Cerebellar nuclear complex (tissue), 1 donor: ENCODE results near the gene IQCC.

ENCODE experiments used
- DNase-seq, 2 experiments: peaks; one replicate each; lab custom pipeline; 2025; lab: John Stamatoyannopoulos, UW

The IQCC gene

DNA sequence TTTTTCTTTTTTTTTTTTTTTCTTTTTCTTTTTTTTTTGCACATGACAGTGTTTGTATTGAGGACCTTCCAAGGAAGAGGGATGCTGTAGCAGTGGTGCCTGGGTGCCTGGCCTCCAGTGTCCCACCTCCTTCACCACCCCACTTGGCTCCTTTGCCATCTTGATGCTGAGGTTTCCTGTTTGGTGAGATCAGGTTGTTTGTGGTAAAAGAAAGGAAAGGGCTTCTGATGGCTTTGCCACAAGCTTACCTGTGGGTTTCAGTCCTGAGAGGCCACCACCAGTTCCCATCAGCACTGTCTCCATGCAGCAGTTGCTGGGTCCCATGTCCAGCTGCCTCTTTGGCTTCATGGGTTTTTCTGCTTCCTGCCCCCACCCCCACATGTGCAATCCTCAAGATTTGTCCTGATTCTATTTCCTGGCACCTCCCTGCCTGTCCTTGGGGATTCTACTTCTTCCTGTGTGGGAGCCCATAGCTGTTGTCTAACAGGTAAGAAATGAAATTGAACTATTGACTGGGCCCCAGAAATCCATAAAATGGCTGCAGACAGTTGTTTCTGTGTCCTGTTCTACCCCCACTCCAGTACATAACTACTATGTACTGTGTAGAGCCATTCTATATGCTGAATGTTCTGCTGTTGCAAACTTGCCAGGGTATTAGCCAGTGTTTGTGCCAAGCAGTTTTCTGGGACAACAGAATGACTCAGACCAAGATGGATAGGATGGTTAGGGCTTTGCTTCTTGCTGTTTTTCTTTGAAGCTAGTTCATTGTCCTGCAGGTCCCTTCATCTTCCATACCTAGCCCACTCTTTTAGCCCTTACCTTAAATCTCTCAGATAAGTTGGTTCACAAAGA is 9.3 kb upstream of the IQCC start:
- no peak for DNase-seq

DNA sequence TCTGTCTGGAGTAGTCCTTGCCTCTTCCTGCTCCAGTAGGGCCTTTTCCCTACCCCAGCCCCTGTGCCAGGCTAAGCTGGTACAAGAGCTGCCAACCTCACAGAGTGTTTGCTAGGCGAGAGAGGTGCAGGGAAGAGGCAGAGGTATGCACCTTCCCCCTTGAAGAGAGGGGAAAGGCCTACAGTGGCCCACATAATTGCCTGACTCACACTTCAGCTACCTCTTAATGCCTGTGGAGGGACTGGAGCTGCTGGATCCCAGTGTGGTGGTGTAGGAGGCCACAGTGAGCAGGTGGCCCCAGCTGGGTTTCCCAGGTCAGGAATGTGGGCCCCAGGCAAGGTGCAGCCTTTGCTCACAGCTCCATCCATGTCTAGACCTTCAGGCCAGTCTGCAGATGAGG is 8.4 kb upstream of the IQCC start:
- DNase-seq, result no peak

DNA sequence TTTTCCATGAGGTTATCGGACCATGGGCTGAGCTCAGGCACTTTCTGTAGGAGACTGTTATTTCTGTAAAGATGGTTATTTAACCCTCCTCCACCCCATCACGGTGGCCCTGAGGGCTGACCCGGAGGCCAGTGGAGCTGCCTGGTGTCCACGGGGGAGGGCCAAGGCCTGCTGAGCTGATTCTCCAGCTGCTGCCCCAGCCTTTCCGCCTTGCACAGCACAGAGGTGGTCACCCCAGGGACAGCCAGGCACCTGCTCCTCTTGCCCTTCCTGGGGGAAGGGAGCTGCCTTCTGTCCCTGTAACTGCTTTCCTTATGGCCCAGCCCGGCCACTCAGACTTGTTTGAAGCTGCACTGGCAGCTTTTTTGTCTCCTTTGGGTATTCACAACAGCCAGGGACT is 7.6 kb upstream of the IQCC start:
- no peak for DNase-seq

DNA sequence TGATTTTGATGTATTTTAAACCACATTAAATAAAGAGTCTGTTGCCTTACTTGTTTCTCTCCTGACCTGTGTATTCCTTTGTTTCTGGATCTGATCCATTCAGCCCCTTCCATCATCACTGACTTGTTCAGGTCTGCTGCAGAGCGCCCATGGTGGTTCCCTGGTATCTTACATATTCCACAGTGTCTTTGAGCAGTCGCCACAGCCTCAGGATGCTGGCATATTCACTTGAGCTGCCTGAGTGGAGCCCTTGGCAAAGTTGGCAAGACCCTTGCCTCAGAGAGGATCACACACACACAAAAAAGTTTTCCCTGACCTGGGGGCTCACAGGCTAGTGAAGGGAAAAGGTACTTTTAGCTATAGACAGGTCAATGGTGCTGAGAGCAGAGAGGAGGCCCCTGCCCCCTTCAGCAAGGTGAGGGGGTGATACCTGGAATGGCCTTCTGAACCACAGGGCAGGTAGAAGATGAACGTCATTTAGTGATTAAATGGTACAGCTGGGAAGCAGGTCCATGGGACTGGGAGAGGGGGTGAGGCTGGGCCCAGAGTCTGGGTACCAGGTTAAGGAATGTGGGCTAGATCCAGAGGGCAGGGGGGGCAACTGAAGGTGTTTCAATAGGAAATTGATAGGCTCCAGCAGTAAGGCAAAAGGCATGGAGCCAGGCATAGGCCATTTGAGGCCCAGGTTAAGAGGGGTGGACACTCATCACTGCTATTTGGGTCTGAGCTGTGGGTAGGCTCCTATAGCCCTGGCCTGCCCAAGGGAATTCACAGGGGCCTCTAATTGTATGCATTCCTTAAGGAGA is 7.0 kb upstream of the IQCC start:
- no peak for DNase-seq

DNA sequence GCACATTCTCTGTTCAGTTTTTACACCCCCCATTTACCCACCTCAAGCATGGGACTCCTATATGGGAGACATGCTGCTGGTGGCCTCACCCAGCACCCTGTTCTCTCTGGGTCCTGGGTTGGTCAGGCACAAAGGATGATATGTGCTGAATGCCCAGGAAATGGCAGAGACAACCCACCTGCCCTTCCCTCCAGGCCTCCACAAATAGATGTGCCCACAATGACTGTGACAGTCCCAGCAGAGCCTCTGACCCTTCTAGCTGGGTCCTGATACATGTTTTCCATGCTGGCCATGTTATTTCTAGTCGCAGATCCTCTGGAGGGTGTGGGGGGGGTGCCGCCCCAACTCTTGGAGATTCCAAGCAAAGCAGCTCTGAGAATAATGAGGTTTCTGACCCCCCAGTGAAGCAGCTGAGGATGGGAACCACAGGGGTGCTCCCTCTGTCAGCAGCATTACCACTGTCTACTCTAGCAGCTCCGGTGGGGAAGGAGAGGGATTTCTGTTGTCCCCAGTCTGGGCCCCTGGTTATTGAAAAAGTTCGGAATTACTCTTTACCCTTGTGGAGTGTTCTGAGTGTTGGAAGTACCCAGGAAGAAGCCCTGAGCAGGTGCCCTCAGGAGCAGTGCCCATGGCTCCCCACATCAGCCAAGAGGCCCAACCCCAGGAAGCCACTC is 6.3 kb upstream of the IQCC start:
- DNase-seq, result no peak

DNA sequence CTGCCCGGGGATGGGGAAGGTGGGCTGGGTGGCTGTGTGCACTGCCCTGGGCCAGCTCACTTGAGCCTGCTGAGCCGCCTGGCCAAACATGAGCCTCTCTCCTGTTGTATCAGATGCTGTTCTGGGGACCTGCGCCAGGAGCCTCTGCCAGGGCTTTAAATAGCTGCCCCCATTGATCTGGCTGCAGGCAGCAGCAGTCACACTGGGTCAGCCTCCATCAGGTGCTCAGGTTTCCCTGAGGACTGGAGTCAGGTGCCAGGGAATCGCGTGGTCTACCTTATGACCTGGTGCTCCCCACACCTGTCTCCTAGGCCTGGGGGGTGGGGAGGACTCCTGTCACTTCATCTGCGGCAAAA is 5.8 kb upstream of the IQCC start:
- DNase-seq, result peak; percentile 35 to 75

DNA sequence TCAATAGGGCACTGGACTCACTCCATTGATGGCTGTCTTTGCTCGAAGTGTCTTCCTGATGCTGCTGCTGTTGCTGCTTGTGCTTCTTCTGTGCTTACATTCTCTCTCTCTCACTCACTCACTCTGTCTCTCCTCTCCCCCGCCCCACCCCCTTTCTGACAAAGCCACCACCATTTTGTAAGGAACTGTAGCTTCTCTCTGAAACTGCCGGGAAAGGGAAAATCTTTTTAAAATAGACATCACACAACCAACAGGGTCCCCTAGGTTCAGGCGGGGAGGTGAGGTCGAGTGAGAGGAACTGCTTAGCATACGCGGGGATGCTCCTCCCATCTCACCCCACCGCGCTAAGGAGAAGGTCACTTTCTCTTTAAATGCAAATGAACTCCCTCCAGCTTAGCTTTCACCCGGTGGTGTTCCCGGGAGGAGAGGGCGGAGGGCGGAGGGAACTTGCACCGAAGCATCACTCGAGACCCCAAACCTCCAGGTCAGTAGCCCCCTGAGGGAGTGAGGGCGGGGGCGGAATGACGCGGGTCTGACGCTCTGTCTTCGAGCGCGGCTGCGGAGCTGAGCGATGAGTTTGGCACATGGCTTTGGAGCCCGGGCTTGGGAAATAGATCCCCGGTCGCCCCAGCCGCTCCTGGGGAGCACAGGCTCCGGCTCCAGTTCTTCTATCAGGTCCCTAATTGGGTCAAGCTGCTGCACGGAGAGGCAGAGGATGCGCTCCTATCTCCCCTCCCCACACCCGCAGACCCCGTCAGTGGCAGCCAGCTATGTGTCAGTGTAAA is 5.1 kb upstream of the IQCC start, which contains the start of gene CCDC28B:
Gene CCDC28B (plus strand): TSS at position 370 of the 785 bp plus-strand sequence. CDS start 1,341 bp downstream, outside the sequence.
- DNase-seq, result peak in 1 of 2 experiments; percentile 45

DNA sequence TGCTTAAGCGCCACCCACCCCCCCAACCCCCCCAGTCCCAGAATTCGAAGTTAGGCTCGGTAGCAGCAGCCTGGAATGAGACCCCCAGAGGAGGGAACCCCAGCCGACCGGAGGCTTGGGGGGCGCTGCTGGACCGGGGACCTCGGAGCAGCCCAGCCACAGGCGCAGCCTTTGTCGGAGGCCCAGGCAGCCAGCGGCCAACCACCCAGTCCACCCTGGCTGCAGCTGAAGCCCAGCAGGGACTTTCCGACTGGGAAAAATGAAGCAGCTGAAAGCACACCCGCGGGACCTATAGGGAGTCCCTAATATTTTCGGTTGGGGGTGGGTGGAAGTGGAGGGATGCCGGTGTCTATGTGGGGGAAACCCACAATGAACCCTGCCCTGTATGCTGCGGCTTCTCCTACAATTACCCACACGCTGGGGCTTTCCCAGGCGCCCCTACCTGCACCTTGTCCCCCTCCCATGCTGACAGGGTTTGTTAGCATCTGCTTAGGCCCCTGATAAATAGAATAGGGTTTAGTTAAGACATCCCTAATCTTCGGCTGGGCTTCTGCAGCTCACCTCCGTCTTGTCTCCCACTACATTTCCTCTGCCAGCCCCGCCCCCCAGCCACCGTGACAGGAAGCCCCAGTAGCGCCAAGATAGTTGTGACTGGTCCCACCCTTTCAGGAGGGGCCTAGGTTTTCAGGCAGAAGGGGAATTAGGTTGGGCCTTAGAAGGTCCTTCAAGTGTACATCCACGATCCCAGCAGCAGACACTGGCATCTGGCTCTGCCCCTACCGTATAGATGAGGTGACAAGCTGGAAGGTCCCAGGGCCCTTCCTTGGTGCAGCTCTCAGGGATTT is 4.2 kb upstream of the IQCC start:
- no peak for DNase-seq

DNA sequence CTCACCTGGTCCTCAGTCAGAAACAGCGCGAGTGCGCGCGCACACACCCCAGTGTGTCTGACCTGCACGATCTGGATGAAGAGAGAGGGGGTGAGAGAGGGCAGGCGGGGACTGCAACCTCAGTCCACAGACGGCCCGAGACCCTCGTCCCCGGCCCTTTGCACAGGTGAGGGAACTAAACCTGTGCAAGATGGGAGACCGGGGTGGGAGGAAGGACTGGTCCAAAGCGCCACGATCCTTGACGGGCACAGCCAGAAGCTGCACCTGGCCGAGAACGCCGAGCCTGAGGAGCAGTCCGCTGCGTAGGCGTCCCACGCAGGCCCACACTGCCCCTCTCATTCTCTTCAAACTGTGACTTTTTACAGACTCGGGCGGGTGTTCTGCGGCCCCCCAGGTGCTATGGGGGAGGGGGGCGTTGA is 519 bp upstream of the IQCC start:
- no peak for DNase-seq

DNA sequence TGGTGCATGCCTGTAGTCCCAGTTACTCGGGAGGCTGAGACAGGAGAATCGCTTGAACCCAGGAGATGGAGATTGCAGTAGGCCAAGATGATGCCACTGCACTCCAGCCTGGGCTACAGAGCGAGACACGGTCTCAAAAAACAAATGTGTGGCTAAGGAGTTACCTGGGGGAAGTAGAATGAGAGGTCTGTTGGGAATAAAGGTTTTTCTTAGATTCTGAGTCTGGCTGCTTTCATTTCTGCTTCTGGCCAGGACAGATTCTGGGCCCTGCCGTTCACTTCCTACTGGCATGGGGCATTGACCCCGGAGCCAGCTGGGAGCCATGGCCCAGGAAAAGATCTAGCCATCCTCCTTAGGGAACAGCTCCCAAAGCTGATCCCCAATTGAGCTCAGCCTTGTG is 3.0 kb downstream of the IQCC start:
- DNase-seq, result no peak

DNA sequence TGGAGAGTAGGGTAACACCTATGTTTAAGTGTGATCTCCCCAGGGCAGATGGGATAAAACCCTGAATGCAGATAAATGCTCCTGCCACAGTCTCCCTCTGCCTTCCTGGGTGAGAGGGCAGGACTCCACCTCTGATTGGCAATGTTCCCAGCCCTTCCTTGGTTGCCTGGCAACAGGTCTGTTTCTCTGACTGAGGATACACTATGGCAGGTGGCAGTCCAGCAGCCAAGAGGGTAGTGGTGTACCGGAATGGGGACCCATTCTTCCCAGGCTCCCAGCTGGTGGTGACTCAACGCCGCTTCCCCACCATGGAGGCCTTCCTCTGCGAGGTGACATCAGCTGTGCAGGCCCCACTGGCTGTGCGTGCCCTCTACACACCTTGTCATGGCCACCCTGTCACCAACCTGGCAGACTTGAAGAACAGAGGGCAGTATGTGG is 3.4 kb downstream of the IQCC start, which contains the start of gene DCDC2B:
Gene DCDC2B (plus strand): TSS at position 199 of the 438 bp plus-strand sequence. CDS start 5 bp downstream, at position 204.
- no peak for DNase-seq

DNA sequence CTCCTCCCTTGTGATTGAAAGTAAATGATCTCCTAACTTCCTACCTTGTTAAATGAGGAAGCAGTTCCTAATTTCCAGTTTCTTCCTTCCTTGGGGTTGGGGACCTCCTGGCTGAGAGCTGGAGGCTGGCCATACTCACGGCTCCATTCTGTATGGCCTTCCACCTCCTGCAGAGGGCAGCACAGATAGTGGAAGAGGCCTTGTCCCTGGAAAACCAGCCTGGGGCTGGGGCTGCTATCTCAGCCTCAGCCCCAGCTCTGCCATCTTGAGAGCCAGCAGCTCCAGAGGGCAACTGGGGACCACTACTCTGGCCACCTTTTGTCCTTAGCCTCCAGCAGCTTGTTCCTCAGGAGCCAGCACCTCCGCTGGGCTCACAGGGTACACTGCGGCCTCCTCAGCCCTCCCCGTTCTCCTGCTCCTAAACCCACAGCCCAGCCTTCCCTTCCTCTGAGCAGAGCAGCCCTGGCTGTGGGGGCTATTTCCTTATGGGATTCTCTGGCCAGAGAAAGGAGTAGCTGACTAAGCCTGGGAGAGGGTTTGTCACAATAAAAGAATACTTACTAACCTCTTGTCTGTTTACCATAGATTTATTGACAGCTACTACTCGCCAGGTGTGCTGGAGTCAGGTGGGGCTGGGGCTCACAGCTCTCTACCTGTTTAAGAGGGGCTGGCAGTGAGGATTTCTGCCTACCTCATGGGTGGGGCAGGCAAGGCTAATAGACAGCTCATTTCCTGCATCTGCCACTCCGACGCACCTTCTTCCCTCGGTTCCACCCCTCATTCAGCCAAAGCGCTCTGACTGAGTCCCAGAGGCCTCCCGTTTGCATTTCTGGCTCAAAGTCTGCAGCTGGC is 10.4 kb downstream of the IQCC start:
- no peak for DNase-seq

DNA sequence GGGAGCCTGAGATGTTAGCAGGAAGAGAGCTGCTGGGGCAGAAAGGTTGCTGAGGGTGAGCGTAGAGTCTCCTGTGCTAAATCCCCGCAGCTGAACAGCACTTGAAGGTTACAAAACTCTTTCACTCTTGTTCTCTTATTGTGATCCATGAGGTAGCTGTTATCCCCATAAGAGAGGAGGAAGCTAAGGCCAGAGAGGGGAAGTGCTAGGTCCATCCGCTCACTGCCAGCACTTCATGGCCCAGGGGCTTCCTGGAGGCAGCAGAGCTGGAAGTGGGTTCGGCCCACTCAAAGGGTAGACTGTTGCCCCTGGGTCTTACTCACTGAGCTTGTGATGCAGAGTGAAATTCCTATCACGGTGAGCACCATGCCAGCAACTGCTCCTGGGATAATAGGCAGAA is 11.1 kb downstream of the IQCC start:
- DNase-seq, result no peak

DNA sequence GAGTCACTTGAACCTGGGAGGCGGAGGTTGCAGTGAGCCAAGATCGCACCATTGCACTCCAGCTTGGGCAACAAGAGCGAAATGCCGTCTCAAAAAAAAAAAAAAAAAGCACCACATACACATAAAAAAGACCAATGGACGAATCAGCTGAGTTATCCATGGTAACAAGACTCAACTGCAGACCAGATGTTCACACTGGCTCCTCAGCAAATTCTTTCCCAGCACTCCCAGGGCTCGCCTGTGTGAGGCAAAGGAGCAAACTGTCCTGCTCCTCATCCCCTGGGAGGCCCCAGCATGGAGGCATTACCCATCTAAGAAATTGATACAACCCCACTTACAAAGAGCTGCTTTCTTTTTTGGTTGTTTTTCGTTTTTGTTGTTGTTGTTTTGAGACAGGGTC is 13.6 kb downstream of the IQCC start:
- no peak for DNase-seq

DNA sequence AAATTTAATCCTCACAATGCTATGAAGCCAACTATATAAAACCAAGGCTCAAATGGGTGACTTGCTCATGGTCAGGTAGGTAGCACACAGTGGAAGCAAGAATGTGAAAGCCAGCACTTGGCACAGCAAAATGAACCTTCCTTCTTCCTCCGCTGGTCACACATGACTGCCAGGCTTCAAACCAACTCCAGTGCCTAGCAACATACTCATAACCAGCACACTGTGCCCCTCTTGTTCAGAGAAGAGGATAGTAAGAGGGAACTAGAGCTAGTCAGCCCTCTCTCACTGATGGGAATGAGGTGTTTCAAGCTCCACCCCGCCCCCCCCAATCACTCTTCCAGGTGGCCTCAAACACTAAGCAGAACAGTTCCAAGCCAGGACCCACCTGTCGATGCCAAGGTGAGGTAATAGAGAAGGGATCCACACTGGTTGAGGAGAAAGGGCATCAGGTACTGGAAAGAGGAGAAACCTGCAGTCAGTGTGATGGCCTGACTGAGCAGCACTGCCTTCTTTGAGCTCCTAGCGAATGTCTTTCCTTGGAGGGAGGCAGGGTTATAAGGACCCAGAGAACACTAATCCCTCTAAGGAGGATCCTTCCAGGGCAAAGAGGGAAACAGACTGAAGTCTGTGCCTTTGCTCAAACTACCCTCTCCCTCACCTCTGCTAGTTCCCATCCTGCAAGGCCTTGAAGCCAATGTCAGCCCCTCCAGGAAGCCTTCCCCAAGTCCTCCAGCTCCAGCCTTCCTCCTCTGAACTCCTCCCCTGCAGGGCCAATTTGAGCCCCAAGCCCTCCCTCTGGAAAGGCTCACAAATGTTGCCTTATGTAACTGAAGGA is 15.5 kb downstream of the IQCC start:
- DNase-seq, result no peak

DNA sequence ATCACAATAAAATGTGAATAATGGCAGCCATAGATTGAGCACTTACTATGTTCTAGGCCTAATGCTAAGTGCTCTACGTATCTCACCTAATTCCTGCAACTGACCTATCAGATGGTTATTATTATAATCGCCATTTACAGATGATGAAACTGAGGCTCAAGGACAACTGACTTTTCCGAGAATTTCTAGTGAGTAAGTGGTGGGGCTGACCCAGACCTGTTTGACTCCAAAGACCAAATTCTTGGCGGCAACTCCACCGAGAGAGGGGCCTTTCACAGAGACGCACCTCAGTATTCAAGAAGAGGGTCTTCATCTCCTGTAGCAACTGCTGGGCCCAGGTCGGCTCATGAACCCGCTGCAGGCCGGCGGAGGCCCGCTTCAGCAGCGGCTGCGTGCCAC is 16.1 kb downstream of the IQCC start:
- DNase-seq, result no peak

DNA sequence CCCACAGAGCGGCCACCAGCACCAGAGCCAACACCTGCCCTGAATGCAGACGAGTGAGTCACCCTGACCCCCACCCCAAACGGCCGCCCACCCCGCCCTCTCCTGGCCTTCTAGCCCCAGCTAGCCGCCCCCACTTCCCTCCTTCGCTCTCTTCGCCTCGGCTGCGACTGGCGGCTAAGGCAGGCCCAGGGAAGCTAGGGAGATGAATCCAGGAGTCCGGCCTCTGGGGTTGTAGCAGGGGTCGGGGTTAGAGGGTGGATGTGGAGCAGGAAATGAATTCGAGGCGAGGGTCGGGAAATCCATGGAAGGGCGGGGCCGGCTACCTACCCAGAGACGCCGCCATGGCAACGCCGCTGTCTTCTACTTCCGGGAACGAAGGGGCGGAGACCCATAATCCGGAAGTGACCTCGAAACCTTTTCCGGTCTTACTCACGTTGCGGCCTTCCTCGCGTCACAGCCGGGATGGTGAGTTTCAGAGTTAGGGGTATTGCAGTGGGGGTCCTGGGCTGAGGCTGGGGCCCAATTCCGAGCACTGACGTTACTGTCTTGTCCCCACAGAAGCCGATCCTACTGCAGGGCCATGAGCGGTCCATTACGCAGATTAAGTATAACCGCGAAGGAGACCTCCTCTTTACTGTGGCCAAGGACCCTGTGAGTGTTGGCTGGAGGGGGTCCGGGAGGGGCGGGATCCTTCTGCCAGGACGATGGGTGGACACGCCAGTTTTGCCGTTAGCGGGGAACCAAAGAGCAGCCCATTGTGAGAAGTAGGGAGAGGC is 16.7 kb downstream of the IQCC start, which contains the start of the genes EIF3I and TMEM234:
Gene EIF3I (plus strand): TSS at position 428 of the 776 bp plus-strand sequence. CDS start 35 bp downstream, at position 463.
Gene TMEM234 (minus strand): TSS at position 374 of the 776 bp plus-strand sequence. CDS start 31 bp downstream, at position 343.
- peak; percentile 19 to 81 for DNase-seq

DNA sequence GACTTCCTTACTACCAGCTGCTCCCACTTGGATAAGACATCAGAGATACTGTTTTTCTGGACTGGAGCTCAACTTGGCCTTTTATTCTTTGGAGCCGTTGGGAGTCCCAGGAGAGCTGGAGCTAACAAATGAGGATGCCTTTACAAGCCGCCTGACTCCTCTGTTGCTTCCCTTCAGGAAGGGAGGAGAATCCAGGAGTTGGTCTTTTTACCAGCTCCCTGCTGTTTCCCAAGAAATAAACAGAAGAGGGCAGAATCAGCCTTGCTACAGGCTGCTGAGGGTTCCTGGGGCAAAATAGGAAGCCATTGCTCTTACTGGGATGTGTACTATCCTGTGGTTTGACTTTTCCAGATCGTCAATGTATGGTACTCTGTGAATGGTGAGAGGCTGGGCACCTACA is 18.2 kb downstream of the IQCC start:
- DNase-seq, result no peak
